Renal cortical epithelial cell (primary cell): ENCODE data around the gene GRIK4. TPM values are rescaled to one million over a fixed set of nuclear protein-coding genes. Genes with fewer than 3 reads are reported as not detected.

Source experiments
- DNase-seq: peaks from one replicate; pipeline ENCODE4 v3.0.0-alpha.2; 2011; ENCODE audit warnings: low read depth
- total RNA-seq: library from RNA; depleted of rRNA; stranded (reverse); fragments of >200 nt; gene quantifications from 2 replicates; pipeline ENCODE4 v1.2.3, GENCODE V29; 2014

Gene GRIK4
- total RNA-seq, 1 donor from 2014 or later: under 0.01 TPM

GRCh38 chr11:120811731-120812130 is 300.2 kb downstream of the GRIK4 start:
- no peak for DNase-seq

- no peak for DNase-seq
These were observed 303.2 kb downstream of the GRIK4 start for GRCh38 chr11:120814531-120815318.

- no peak for DNase-seq
These were observed 304.0 kb downstream of the GRIK4 start for GRCh38 chr11:120815319-120816100.

DNA sequence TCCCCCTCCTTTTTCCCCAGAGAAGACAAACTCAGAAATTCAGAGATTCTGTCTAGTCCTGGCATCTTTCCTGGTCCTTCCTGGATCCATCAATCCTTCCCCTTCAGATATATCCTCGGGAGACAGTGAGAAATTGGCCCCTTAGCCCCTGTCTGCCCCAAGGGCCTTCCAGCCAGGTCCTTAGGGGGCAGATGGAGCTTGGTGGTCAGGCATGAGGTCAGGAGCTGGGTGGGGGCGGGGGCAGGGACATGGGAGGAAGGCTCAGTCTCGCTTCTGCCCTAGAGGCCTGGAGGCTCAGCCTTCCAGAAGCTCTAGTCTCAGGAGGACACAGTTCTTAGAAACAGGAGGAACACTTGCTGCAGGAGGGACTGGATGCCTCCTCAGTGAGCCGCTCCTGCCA is 304.6 kb downstream of the GRIK4 start:
- no peak for DNase-seq

DNA sequence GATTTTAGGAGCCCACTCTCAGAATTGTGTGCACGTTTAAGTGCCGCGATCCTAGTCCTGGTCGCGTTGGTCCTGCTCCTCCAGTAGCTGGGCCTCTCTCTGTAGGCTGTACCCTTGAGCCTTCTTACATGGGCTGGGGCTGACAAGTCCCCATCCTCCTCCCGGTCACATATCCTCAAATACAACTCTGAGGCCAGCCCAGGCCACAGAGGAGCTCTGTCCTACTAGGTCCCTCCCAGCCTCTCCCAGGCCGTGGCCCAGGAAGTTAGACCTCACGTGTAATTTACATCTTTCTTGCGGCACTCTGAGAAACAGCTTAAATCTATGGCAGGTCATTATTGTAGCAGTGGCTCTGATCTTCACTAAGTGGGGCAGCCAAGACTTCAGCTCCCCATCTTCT is 305.2 kb downstream of the GRIK4 start:
- no peak for DNase-seq

DNA sequence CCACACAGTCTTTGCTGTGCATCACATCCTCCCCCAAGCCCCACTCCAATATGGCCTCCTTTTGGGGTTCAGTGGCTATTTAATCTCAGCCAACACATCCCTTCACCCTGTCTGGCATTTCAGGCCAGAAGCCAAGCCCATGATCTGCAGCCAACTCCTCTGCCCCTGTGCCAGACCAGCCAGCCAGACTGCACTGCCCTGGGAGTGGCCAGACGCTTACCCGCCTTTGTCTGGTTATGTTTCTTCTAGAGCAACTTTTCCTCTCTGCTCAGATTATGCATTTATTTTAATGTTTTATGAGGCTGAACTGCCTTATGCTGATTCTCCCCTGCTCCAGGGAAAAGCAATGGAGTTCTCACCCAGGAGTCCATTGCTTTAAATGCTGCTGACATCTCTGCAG is 305.6 kb downstream of the GRIK4 start:
- DNase-seq: no peak

- no peak for DNase-seq
These were observed 306.5 kb downstream of the GRIK4 start for GRCh38 chr11:120818097-120818496.

- DNase-seq: no peak
These were observed 307.5 kb downstream of the GRIK4 start for GRCh38 chr11:120819003-120819402.

DNA sequence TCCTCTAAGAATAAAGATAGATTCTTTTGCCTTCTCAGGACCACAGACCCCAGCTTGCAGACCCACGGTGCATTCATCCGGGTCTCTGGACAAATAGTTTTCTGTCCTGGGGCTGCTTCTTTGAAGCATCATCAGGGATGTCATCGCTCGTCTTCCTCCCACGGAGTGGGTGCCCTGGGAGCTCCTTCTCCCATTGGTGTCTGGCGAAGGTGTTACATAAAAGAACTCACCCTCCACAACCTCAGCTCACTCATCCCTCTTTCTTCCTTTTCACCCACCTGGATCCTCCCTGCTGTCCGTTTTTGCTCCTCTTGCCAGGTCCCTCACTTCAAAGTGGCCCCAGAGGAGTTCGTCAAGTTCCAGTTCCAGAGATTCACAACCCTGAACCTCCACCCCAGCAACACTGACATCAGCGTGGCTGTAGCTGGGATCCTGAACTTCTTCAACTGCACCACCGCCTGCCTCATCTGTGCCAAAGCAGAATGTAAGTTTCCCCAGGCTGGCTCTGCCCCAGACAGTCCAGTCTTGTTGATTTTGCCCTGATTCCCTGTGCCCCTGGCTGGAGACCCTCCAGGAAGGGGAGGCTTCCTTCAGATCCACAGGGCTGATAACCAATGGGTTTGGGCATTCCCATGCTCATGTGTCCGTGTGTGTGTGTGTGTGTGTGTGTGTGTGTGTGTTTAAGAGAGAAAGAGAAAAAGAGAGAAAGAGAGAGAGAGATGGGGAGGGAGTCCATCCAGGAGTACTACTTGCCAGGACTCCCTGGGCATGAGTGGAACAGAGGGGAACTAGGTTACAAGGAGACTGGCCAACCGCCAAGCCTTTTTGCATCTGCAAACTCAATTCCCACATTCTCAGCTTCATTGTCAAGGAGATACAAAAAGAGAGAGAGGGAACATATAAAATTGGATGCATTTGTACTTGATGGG is 308.2 kb downstream of the GRIK4 start:
- no peak for DNase-seq

DNA sequence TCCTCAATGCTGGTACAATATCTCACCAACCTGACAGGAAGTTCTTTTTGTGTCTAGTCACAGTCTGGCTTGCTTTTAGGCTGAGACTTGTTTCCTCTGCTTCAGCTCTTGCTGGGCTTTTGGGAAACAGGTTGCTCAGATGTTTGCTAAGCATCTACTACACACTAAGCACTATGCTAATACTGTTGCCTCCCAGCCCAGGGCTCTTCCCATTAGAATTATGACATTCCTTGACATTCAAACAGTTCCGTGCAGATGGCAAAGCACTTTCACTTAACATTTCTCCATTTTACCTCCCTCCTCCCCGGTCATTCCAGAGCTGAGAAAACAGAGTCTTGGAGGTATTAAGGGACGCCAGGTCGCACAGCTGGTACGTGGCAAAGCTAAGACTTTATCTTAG is 311.6 kb downstream of the GRIK4 start:
- DNase-seq: no peak

- no peak for DNase-seq
These were observed 312.7 kb downstream of the GRIK4 start for GRCh38 chr11:120824242-120824641.

DNA sequence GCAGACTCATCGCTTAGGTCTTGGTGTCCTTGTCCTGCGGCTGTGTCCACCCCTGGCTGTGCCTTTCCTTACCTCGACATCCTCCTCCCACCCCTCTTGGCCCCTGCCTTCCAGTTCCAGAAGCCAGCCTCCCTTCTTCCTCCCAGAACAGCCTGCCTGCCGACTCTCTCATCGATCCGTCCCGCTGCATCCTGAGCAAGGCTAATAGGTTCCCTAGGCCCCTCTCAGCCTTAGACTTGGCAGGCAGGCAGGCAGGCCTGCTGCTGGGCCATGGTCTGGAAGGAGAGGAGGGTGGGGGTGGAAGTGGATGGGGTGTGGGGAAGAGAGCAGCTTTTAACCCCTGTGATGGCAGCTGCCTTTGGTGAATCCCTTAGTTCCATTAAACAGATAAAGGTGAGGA is 315.6 kb downstream of the GRIK4 start:
- no peak for DNase-seq

- no peak for DNase-seq
These were observed 316.3 kb downstream of the GRIK4 start for GRCh38 chr11:120827820-120828219.

DNA sequence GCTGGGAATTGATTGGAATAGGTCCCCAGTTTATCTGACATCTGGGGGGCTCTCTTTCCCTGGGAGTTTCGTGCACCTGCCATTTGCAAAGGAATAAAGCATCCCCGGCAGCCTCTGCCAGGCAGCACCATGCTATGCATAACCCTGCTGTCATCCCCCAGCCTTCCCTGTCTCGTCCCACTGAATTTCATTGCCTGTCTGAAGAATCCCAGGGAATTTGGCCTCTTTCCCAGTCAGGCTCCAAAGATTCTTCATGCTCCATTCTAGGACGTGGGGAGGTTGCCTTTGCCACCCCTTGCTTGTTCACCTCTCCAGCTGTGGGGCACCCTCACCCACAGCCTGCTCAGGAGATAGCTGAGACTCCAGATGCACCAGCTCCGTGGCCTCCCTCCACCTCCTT is 317.3 kb downstream of the GRIK4 start:
- peak; percentile 16 for DNase-seq

DNA sequence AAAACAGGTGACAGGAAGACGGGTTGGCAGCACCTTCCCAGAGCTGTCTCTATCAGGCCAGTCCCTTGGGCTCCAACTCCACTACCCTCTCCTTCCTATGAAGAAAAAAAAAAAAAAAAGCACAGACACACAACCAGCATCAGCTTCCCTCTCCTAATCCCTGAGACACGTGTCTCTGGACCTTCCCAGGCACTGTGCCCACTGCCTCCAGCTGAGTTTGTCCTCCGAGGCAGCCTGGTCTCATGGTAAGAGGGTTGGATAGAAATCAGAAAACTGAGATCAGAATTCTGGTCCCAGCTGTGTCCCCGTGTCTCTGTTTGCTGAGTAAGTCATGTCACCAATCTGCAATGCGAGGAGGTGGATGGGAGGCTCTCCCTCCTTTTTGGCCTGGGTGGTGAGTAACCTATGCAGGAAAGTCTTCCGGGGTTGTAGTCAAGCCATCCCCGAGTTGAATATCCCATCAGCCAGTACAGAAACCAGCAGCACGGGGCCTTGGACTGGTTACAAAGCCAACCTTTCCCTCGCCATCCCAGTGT is 318.6 kb downstream of the GRIK4 start:
- DNase-seq: no peak

GRCh38 chr11:120832481-120833238 is 321.1 kb downstream of the GRIK4 start:
- peak; percentile 39 for DNase-seq

- DNase-seq: peak; percentile 69
These were observed 323.2 kb downstream of the GRIK4 start for GRCh38 chr11:120834686-120835210.

GRCh38 chr11:120835601-120836228 is 324.2 kb downstream of the GRIK4 start:
- DNase-seq: no peak

GRCh38 chr11:120837696-120838095 is 326.1 kb downstream of the GRIK4 start:
- no peak for DNase-seq

DNA sequence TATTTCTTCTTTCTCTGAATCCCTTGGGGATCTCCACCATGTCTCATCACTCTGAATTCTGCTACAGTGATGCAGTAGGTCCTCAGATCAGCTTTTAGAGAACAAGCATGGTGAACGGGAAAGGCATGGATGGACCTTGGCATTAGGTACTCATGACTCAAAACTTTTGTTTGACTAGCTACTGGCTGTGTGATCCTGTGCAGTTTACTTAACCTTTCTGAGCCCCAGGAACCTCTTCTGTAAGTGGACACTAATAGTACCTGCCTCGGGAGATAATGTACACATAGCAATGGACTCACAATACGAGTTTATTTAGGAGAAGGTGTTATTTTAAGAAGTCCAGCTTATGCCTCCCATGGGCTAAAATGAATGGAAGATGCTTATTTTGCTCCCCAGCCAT is 327.7 kb downstream of the GRIK4 start:
- DNase-seq: no peak
